ENCODE data around the gene CA5A.

DNA sequence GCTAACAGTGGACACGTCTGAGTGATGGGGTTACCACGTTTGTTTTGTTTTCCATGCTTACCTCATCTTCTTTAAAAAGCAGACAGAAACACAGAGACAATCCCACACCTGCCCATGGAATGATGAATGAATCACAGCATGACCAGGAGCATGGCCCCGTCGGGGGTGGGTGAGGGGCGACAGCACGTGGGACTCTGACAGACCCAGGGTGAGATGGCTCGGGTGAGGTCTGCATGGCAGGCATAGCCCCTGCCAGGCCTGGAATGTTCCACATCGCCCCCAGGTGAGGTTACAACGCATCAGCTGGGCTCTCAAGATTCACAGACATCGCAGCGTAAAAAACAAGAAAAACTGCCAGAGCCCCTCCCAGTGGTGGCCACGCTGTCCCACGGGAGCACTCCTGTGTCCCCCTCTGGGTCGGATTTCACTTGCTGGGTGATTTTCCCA, 85.2 kb downstream of the CA5A start:
- TF ChIP-seq POLR2AphosphoS5 (IDR thresholded peaks at IDR 0.05; ENCODE audit: borderline replicate concordance, low read depth, low read length) = no peak
- no peak for TF ChIP-seq EZH2 (IDR thresholded peaks at IDR 0.05)
- TF ChIP-seq FOXP2 (optimal IDR thresholded peaks at IDR 0.05; ENCODE audit: control extremely low read depth, extremely low read length, insufficient read depth) = no peak
